Sigmoid colon (tissue), 7 donors: ENCODE measurements around the gene FHL3. TPM values are rescaled to one million over a fixed set of nuclear protein-coding genes. Genes with fewer than 3 reads are reported as not detected.
"Not testable (repeated sequence)": the region's sequence is repeated elsewhere in the genome, so short reads cannot be mapped to it uniquely, and the experiment has no call there.

Experiments
- DNase-seq: peaks from one replicate; pipeline ENCODE4 v3.0.0-alpha.2; 2019
- H3K27ac ChIP-seq, 4 donors: fragments of 200-600 bp; sonication (generic); one replicate each; pipeline ENCODE4 v1.5.1; 2016 to 2019; ENCODE audit warnings: mild to moderate bottlenecking in 1 of 4
- H3K27me3 ChIP-seq, 3 donors: fragments of 200-600 bp; sonication (generic); one replicate each; pipeline ENCODE4 v1.5.1; 2019; ENCODE audit warnings: mild to moderate bottlenecking in 1 of 3
- H3K36me3 ChIP-seq, 4 donors: fragments of 200-600 bp; sonication (generic); one replicate each; pipeline ENCODE4 v1.5.1; 2016 to 2019
- H3K4me1 ChIP-seq, 4 donors: fragments of 200-600 bp; sonication (generic); one replicate each; pipeline ENCODE4 v1.5.1; 2017 to 2019
- H3K4me3 ChIP-seq, 4 donors: fragments of 200-600 bp; sonication (generic); one replicate each; pipeline ENCODE4 v1.5.1; 2017 to 2019; ENCODE audit warnings: mild to moderate bottlenecking in 2 of 4, moderate library complexity in 1 of 4
- H3K9me3 ChIP-seq, 4 donors: fragments of 200-600 bp in 3 of 4; sonication (generic) in 3 of 4; one replicate each; pipeline versions ENCODE4 v1.5.1 to v1.6.1; 2013 to 2019
- EP300 ChIP-seq, 4 donors: sonication (generic); formaldehyde crosslinking; IDR thresholded peaks; one replicate each; pipeline ENCODE4 v1.6.1; 2017; ENCODE audit warnings: antibody characterized with exemption in 4 of 4
- POLR2A ChIP-seq, 2 donors: fragments of 450-650 bp; IDR thresholded peaks; one replicate each; pipeline ENCODE4 v1.6.1; 2016; ENCODE audit warnings: antibody characterized with exemption in 2 of 2, mild to moderate bottlenecking in 2 of 2, moderate library complexity in 2 of 2
- POLR2AphosphoS5 ChIP-seq, 4 donors: sonication (generic); formaldehyde crosslinking; IDR thresholded peaks; one replicate each; pipeline ENCODE4 v1.6.1; 2017; ENCODE audit warnings: antibody characterized with exemption in 4 of 4
- WGBS, 2 donors: extraction: QIAGEN DNeasy Blood & Tissue Kit; methylation state at CpG; one replicate each; pipeline ENCODE4 v1.1.7; 2013; 5-methylcytosine and 5-hydroxymethylcytosine counted together
- intact Hi-C: fragments of 100-400 bp; cut with DNase I; formaldehyde crosslinking; loops from one replicate; pipeline ENCODE4 v1.15.1; 2023
- polyA plus RNA-seq, 3 donors: library from polyadenylated mRNA; stranded (reverse); fragments of 200-250 nt; gene quantifications; one replicate each; pipeline ENCODE4 v1.2.3, GENCODE V29; 2013
- total RNA-seq, 4 donors: library from RNA; depleted of rRNA; stranded (reverse); fragments of >200 nt; gene quantifications; one replicate each; pipeline ENCODE4 v1.1.0, GENCODE V29; 2016
- TF ChIP-seq, protein P1 (sequence below), 4 experiments: fragments of 450-650 bp in 3 of 4; fragments of 200-600 bp in 1 of 4; IDR thresholded peaks; one replicate each; pipeline ENCODE4 v1.5.1; 2016 to 2019; ENCODE audit warnings: antibody characterized with exemption in 4 of 4, mild to moderate bottlenecking in 3 of 4, moderate library complexity in 2 of 4
- donor health status: healthy with polysubstance abuse.
- donor health status: Bipolar disorder and iron deficiency.
- donor health status: healthy.

Gene FHL3
- total and polyA plus RNA-seq, 7 donors: 2.5 to 76.4 (median 38.9) TPM

DNA sequence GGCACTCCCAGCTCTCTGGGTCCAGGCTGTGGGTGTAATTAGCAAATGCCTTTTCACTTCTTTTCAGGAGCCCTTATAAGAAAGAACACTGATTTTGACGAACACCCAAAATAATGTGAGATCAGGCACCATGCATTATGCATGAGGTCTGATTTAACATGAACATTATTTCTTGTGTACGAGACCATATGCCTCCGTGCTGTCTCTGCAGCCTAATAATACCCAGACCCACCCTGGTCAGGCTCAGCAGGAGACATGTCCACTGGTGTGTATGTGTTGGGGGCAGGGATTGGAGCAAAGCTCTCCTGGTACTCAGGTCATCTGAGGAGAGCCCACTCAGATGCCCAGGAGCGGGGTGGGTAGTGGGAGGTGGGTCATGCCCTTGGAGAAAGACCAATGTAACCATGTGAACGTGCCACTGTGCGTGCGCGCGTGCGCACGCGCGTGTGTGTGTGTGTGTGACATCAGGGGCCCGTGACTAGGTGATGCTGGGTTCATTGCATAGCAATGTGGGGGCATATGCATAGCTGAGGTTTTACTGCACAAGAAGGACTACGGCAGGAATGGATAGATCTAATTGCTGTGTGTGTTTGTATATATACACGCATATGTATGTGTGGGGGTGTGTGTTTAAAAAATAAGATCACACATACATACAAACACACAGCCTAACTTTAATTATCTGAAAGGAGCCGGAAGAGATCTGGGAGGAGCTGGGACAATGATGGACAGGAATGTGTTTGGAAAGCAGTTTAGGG lies 34.2 kb upstream of the FHL3 start:
- H3K27me3 ChIP-seq: peaks cover 15 to 61% (median 41%) of the 10 kb centered on the region in 3 donors
- H3K36me3 ChIP-seq: no peaks in the 10 kb centered on the region
- TF ChIP-seq, protein P1, sequence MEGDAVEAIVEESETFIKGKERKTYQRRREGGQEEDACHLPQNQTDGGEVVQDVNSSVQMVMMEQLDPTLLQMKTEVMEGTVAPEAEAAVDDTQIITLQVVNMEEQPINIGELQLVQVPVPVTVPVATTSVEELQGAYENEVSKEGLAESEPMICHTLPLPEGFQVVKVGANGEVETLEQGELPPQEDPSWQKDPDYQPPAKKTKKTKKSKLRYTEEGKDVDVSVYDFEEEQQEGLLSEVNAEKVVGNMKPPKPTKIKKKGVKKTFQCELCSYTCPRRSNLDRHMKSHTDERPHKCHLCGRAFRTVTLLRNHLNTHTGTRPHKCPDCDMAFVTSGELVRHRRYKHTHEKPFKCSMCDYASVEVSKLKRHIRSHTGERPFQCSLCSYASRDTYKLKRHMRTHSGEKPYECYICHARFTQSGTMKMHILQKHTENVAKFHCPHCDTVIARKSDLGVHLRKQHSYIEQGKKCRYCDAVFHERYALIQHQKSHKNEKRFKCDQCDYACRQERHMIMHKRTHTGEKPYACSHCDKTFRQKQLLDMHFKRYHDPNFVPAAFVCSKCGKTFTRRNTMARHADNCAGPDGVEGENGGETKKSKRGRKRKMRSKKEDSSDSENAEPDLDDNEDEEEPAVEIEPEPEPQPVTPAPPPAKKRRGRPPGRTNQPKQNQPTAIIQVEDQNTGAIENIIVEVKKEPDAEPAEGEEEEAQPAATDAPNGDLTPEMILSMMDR (IDR thresholded peaks at IDR 0.05): no peak
- TF ChIP-seq EP300 (IDR thresholded peaks at IDR 0.05) (no peak), POLR2A (IDR thresholded peaks at IDR 0.05) (no peak)
- intact Hi-C loops: loop anchor here (10.0 kb wide), 3 partner anchors 95 to 795 kb away; partner anchors contain the start of genes C1orf122 and YRDC
- DNase-seq: no peak
- WGBS, 2 donors: 79 to 90% methylated on average over 17 of the region's 17 CpGs
- H3K27ac ChIP-seq: no peak overlapping the region
- H3K4me3 ChIP-seq: no peak overlapping the region
- no peaks in the 10 kb centered on the region for H3K9me3 ChIP-seq
- peaks cover 0 to 7% (median 5%) of the 10 kb centered on the region in 4 donors for H3K4me1 ChIP-seq

DNA sequence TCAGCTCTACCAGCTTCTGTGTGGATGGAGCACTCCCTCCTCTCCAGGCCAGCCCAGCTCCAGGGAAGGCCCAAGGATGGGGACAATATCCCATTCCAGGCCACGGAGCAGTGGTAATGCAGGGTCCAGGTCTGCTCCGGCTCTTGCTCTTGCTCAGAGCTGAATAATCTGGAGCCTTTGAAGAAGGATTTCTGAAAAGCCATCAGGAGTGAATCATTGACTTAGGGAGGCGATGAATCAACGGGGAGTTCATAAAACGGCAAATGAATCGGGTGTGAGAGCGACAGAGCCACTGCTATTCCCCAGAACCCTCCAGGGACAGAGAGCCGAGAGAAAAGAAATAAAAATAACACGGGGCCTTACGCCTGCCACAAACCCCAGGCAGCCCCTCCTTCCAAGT lies 33.5 kb upstream of the FHL3 start:
- WGBS, 2 donors: 30 to 72% methylated on average over 10 of the region's 10 CpGs
- H3K4me3 ChIP-seq: no peak overlapping the region
- H3K27ac ChIP-seq: no peak overlapping the region
- H3K9me3 ChIP-seq: no peaks in the 10 kb centered on the region
- intact Hi-C loops: loop anchor here (10.0 kb wide), 1 partner anchor 796 kb away; no protein-coding TSS in a partner anchor
- peaks cover 0 to under 1% (median 0%) of the 10 kb centered on the region in 4 donors for H3K4me1 ChIP-seq
- DNase-seq: no peak
- TF ChIP-seq EP300 (IDR thresholded peaks at IDR 0.05) (no peak), POLR2A (IDR thresholded peaks at IDR 0.05) (no peak), POLR2AphosphoS5 (IDR thresholded peaks at IDR 0.05) (no peak)
- TF ChIP-seq, protein P1 (IDR thresholded peaks at IDR 0.05): no peak
- peaks cover 9 to 55% (median 35%) of the 10 kb centered on the region in 3 donors for H3K27me3 ChIP-seq
- H3K36me3 ChIP-seq: no peaks in the 10 kb centered on the region

DNA sequence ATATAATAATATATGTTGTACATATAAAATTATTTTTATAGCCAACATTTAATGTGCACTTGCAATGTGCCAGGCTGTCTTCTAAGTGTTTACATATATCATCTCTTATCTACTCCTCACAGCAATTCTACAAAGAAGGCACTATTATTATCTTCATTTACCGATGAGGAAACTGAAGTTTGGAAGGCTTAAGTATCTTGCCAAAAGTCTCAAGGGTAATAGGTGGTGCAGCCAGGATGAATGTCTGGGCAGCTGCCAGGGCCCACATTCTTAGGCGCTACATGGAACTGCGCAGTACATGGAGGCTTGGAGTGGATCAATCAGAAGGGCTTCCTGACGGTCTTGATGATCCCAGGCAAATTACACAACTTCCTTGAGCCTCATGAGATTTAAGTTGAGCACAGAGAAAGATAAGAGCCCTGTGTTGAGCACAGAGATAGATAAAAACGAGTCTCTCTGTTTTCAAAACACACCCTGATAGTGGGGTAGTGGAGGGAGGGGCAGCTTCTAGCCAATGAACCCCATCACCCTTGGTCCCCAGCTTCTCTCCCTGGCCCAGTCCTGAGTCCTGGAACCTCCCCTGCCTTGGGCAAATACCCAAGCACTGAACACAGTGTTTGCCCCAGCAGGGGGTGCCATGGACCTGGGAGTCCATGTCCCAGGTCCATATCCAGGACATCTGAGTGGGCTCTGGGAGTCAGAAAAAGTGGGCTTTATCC lies 32.1 kb upstream of the FHL3 start:
- no peak for DNase-seq
- Histone ChIP-seq H3K4me1 (no peaks in the 10 kb centered on the region), H3K27ac (no peak overlapping the region), H3K27me3 (peaks cover 0 to 40% (median 20%) of the 10 kb centered on the region in 3 donors), H3K36me3 (no peaks in the 10 kb centered on the region), H3K9me3 (no peaks in the 10 kb centered on the region), H3K4me3 (no peak overlapping the region)
- intact Hi-C loops: loop anchor here (10.0 kb wide), 1 partner anchor 797 kb away; no protein-coding TSS in a partner anchor
- no peak for TF ChIP-seq POLR2AphosphoS5 (IDR thresholded peaks at IDR 0.05)
- no peak for TF ChIP-seq EP300 (IDR thresholded peaks at IDR 0.05)
- no peak for TF ChIP-seq POLR2A (IDR thresholded peaks at IDR 0.05)
- TF ChIP-seq, protein P1 (IDR thresholded peaks at IDR 0.05): no peak
- 58 to 72% methylated on average over 5 of the region's 5 CpGs for whole genome bisulfite sequencing, 2 donors

DNA sequence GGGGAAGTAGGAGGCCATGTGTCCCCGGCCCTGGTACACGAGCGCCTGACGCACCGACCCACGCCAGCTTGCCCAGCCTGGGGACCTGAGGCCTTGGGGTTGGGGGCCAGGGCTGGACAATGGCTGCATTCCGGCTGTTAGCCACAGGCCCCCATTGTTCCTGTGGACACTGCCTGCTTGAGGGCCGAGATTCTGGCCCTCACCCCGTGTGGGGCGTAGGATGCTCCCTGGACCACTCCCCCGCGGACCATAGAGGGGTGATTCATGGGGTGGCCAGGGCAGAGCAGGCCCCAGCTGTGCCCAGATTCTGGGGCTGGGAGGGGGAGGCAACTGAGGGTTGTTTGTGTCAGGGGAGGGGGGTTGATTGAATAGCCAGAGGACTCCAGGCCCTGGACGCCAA lies 29.6 kb upstream of the FHL3 start:
- Histone ChIP-seq H3K9me3 (no peaks in the 10 kb centered on the region), H3K27me3 (peaks cover 0 to 15% (median 0%) of the 10 kb centered on the region in 3 donors), H3K36me3 (no peaks in the 10 kb centered on the region), H3K4me3 (no peak overlapping the region), H3K27ac (no peak overlapping the region), H3K4me1 (peaks cover 0 to 11% (median 9%) of the 10 kb centered on the region in 4 donors)
- WGBS, 2 donors: 93 to 95% methylated on average over 13 of the region's 13 CpGs
- TF ChIP-seq POLR2AphosphoS5 (IDR thresholded peaks at IDR 0.05): no peak
- no peak for TF ChIP-seq EP300 (IDR thresholded peaks at IDR 0.05)
- no peak for TF ChIP-seq POLR2A (IDR thresholded peaks at IDR 0.05)
- TF ChIP-seq, protein P1 (IDR thresholded peaks at IDR 0.05): no peak
- DNase-seq: no peak
- intact Hi-C loops: loop anchor here (10.0 kb wide), 1 partner anchor 800 kb away; no protein-coding TSS in a partner anchor

DNA sequence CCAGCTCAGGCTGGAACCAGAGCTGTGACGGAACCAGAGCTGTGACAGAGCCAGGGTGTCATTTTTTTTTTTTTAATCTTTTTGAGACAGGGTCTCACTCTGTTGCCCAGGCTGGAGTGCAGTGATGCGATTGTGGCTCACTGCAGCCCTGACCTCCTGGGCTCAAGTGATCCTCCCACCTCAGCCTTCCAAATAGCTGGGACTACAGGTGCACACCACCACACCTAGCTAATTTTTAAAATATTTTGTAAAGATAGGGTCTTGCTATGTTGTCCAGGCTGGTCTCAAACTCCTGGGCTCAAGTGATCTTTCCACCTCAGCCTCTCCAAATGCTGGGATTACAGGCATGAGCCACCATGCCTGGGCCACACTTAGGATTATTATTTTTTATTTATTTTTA lies 27.7 kb upstream of the FHL3 start:
- intact Hi-C loops: loop anchor here (10.0 kb wide), 1 partner anchor 802 kb away; no protein-coding TSS in a partner anchor
- DNase-seq, H3K4me3 ChIP-seq, H3K27me3 ChIP-seq, H3K27ac ChIP-seq, H3K9me3 ChIP-seq, H3K36me3 ChIP-seq: not testable (repeated sequence)
- WGBS, 2 donors: 91 to 95% methylated on average over 2 of the region's 2 CpGs
- H3K4me1 ChIP-seq: peaks cover 0 to 28% (median 22%) of the 10 kb centered on the region in 4 donors
